Bronchial epithelial cell (primary cell): ENCODE data around the gene TMEFF2. TPM values are rescaled to one million over a fixed set of nuclear protein-coding genes. Genes with fewer than 3 reads are reported as not detected.

ENCODE experiments used
- DNase-seq: peaks from one replicate; pipeline ENCODE4 v3.0.0-alpha.2; 2010; ENCODE audit warnings: low read depth
- FAIRE-seq: peaks from 2 replicates; lab custom pipeline; 2011; peaks lifted over from hg19 to GRCh38; lab: Jason Lieb, UNC
- H3K27me3 ChIP-seq: 2 replicates; pipeline ENCODE4 v1.5.1; 2011; ENCODE audit warnings: low read length; ENCODE audit not compliant: control insufficient read depth, insufficient read depth
- H3K36me3 ChIP-seq: 2 replicates; pipeline ENCODE4 v1.5.1; 2011; ENCODE audit warnings: low read length; ENCODE audit not compliant: control insufficient read depth, insufficient read depth
- H3K4me3 ChIP-seq: 2 replicates; pipeline ENCODE4 v1.5.1; 2011; ENCODE audit warnings: mild to moderate bottlenecking, low read depth, low read length, control low read depth
- CTCF ChIP-seq: IDR thresholded peaks from 2 replicates; pipeline ENCODE4 v1.5.1; 2011; ENCODE audit warnings: mild to moderate bottlenecking, moderate library complexity, low read length, control low read depth, inconsistent platforms; ENCODE audit not compliant: insufficient read depth, severe bottlenecking
- total RNA-seq: library from RNA; depleted of rRNA; stranded (reverse); fragments of >200 nt; gene quantifications from 2 replicates; pipeline ENCODE4 v1.2.1, GENCODE V29; 2014

The TMEFF2 gene
- total RNA-seq, 1 donor from 2014 or later: not detected

GRCh38 chr2:192183296-192183695, 11.4 kb downstream of the TMEFF2 start:
- Histone ChIP-seq H3K4me3 (no peak overlapping the region), H3K36me3 (no peaks in the 10 kb centered on the region), H3K27me3 (peaks cover 1% of the 10 kb centered on the region)
- TF ChIP-seq CTCF: no peak
- DNase-seq (no peak), FAIRE-seq (no peak)

- no peak for DNase-seq
- no peaks in the 10 kb centered on the region for H3K36me3 ChIP-seq
- no peak overlapping the region for H3K4me3 ChIP-seq
- TF ChIP-seq CTCF: no peak
- FAIRE-seq: no peak
- peaks cover 2% of the 10 kb centered on the region for H3K27me3 ChIP-seq
Measured at GRCh38 chr2:192166946-192167345, 27.8 kb downstream of the TMEFF2 start.

GRCh38 chr2:192165842-192166241, 28.9 kb downstream of the TMEFF2 start:
- no peaks in the 10 kb centered on the region for H3K27me3 ChIP-seq

GRCh38 chr2:192162392-192163042, 32.2 kb downstream of the TMEFF2 start:
- peak; percentile 69 for TF ChIP-seq CTCF
- DNase-seq: peak; percentile 44
- Histone ChIP-seq H3K36me3 (no peaks in the 10 kb centered on the region), H3K27me3 (no peaks in the 10 kb centered on the region), H3K4me3 (no peak overlapping the region)
- no peak for FAIRE-seq

More at GRCh38 chr2:192165842-192166241, 28.9 kb downstream of the TMEFF2 start:
- no peak for DNase-seq
- Histone ChIP-seq H3K36me3 (no peaks in the 10 kb centered on the region), H3K4me3 (no peak overlapping the region)
- no peak for TF ChIP-seq CTCF
- no peak for FAIRE-seq

GRCh38 chr2:192161656-192162290, 33.0 kb downstream of the TMEFF2 start:
- Histone ChIP-seq H3K4me3 (no peak overlapping the region), H3K27me3 (no peaks in the 10 kb centered on the region), H3K36me3 (no peaks in the 10 kb centered on the region)
- TF ChIP-seq CTCF: no peak
- peak; percentile 50 for FAIRE-seq
- no peak for DNase-seq
